Measurements from ENCODE around the gene HAT1.
"Not testable (repeated sequence)": the region's sequence is repeated elsewhere in the genome, so short reads cannot be mapped to it uniquely, and the experiment has no call there.

Gene HAT1

DNA sequence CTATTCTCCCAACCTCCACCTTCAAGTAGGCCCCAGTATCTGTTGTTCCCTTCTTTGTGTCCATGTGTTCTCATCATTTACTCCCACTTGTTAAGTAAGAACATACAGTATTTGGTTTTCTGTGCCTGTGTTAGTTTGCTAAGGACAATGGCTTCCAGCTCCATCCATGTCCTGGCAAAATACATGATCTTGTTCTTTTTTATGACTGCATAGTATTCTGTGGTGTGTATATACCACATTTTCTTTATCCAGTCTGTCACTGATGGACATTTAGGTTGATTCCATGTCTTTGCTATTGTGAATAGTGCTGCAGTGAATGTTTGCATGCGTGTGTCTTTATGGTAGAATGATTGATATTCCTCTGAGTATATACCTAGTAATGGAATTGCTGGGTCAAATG, 61.7 kb downstream of the HAT1 start:
- not testable (repeated sequence) for DNase-seq

GRCh38 chr2:171985076-171985475, 62.8 kb downstream of the HAT1 start:
- no peak for DNase-seq

- DNase-seq: no peak
These were observed 64.5 kb downstream of the HAT1 start for GRCh38 chr2:171986778-171987177.

DNA sequence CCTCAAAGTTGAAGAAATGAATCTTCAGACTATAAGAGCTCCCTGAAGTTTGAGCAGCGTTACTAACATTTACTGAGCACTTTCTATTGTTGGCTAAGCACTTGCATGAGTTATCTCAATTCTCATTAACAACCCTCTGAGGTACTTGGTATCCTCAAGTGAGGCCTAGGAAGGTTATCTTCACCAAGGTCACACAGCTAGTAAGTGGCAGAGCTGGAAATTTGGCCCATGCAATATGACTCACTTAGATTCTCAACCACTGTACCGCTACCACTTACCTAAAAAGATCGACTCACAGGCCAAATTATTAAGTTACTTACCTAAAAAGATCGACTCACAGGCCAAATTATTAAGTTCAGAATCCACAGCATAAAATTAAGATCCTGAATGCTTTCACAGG, 68.8 kb downstream of the HAT1 start:
- DNase-seq: no peak

- DNase-seq: no peak
These were observed 73.3 kb downstream of the HAT1 start for GRCh38 chr2:171995586-171995985.

GRCh38 chr2:171996021-171996420, 73.8 kb downstream of the HAT1 start:
- DNase-seq: no peak

- not testable (repeated sequence) for DNase-seq
These were observed 74.8 kb downstream of the HAT1 start for GRCh38 chr2:171997031-171997430.

DNA sequence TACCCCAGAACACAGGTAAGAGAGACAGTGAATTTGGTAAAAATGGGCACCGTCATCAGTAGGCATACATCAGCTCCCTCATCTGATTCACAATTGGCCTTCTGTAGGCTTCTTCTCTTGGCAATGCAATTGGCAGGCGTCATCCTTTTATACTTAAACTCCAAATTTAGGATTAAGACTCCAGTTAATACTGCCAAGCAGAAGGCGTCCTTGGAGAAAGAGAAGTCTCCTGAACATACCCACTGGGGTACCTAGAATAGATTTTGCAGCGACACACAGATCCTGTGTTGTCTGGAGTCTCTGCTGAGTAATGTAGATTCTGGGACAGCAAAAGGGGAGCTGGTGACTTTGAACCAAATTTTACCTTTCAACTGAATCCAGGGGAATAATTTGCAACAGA, 76.9 kb downstream of the HAT1 start:
- no peak for DNase-seq

DNA sequence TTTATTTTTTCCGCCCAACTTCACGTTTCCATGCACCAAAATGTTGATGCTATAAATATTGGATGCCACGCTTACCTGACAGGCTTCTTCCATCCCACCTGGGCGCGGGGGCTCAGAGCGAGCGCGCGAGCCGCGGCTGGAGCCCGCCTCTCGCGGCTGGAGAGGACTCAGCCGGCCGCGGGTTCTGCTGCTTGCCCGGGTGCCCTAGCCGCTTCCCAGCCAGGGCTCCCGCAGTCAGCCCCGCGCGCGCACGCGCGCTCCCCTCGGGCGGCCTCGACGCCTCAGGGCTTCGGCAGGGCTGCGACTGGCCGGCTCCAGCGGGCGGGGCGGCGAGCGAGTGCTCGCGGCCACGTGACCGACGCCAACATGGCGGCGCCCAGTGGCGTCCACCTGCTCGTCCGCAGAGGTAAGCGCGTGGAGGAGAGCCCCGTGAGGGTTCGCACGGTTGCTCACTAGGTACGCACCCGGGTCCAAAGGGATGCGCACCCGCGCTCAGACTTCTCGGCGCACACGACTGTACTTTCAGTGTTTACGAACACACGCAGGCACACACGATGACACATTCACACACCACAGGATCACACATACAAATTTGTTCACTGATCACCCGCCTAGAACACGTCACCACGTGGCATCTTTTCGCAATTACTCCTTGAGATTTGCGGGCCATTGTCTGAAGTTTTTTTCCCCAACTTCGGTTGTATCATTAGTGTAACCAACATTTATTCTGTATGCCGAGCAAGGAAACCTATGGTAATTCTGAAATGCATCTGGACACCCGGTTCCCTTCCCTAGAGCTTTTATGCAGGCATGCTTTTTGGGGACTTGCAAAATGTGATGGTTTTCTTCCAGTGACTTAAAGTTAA, 77.6 kb downstream of the HAT1 start, which contains the start of gene METAP1D:
METAP1D (plus strand) TSS at position 350 of the 866 bp plus-strand sequence; CDS start at position 367, 17 bp downstream.
- peak; percentile 11 to 76 for DNase-seq

DNA sequence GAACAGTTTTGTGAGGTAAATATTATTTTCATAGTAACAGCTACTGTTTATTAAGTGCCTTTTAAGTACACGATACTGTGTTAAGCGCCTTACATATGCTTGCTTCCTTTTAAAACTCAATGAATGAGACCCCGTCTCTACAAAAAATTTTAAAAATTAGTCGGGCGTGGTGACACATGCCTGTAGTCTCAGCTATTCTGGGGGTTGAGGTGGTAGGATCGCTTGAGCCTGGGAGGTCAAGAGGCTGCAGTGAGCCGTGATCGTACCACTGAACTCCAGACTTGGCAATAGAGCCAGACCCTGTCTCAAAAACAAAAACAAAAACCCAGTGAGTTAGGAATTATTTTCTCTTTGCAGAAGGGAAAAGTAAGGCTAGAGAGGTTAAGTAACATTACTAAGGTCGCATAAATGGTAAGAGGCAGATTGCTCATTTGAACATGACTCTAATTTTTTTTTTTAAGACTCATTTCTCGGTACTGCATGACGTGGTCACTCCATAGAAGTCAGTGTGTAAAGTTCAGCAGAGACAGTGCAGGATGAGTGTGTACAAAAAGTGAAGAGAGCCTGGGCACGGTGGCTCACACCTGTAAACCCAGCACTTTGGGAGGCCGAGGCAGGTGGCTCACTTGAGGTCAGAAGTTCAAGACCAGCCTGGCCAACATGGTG, 78.6 kb downstream of the HAT1 start:
- DNase-seq: no peak

- no peak for DNase-seq
These were observed 85.1 kb downstream of the HAT1 start for GRCh38 chr2:172007372-172007771.

DNA sequence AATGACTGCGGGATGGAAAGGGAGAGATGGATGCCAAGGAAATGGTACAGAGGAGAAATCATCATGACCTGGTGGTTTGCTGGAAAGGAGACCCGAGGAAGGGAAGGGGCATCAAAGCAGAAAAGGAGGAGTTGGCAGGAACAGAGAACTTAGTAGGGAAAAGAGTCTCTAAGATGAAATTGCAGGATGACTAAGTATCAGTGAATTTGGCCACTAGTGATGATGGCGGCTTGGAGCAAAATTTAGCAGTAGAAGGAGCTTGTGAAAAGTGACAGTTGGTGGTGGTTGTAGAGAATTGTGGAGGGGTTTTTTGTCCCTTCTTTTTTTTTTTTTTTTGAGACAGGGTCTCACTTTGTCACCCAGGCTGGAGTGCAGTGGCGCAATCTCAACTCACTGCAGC, 87.6 kb downstream of the HAT1 start:
- no peak for DNase-seq

- DNase-seq: no peak
These were observed 89.7 kb downstream of the HAT1 start for GRCh38 chr2:172011812-172012575.

DNA sequence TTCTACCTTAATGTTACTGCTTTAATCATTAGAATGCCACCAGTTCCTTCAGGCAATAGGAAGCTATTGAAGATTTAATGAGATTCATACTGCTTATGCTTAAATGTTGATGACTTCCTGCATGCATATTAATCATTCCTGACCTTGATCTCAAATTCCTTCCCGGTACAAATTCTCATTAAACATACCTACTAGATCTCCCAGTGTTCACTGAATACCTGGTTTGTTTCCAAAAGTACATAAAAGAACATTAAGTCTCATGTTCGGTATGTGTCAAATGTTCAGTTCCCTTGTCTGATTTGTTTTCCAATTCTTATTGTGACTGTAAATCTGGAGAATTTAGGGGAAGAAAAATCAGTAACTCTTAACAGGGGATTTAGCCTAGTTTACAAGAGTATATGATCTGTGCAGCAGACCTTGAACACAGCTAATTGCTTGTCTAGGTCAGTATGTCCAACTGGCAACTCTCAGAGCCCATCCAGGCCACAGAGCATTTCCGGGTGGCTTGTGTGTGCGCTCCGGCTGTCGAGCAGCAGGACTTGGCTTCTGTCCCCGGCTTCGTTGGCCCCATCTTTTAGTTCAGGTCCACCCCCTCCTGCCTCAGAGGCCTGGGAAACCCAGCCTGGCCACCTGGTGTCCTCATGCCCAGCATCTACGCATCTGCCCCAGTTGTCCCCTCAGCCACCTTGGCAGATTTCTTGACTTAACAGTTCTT, 90.6 kb downstream of the HAT1 start:
- DNase-seq: peak; percentile 10 to 38

DNA sequence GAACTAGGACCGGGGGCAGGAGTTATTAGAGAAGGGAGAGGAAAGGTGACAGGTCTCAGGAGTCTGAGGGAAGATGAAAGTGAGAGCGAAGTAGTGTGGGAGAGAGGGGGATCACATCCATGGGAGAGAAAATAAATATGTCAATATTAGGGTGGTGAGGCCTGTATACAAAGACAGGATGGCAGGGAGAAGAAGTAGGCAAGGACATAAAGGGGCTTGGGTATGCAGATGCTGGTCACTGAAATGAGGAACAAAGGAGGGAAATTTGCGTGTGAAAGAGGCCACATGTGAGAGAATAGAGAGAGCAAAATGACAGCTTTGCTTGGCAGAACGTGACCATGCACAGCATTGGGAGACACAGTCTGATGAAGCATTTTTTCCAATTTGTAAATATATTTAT, 91.1 kb downstream of the HAT1 start:
- DNase-seq: no peak

- DNase-seq: no peak
These were observed 99.0 kb downstream of the HAT1 start for GRCh38 chr2:172021074-172021931.

DNA sequence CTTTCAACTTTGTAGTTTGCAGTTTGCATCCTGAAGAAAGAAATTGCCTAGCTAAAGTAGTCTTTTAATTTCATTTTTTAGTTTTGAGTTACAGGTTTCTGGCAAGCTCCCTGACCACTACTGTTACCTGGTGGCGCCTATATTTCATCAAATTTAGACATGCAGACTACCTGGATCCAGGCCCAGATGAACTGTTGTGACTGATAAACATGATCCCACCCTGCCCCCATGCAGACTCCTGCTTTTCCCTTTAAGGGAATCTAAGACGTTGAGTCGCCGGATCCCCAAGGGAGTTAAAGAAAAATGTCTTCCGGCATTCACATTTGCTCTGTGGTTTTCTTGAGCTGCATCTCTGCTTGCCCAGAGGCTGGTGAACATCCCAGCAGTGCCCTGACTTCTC, 99.7 kb downstream of the HAT1 start:
- DNase-seq: no peak

DNA sequence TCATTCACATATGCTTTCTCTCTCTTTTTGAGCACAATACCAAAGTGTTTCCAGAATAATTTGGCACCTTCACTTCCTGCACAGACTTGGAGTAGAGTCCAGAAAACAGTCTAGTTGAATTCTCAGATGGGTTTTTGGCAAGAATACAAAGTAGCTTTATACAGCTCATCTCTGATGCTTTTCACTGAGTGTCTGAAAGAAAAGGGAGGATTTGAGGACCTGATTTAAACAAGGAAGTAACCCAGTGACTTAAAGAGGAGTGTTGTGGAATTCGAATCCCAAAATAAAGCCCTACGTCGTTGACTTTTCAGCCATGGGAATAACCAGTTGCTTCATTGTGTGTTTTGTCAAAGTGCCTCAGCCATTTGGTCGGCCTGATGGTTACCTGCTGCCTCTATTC, 109.3 kb downstream of the HAT1 start:
- no peak for DNase-seq
